K562 (cell line): ENCODE data around the gene CRYGB. TPM values are rescaled to one million over a fixed set of nuclear protein-coding genes. Genes with fewer than 3 reads are reported as not detected.

Experiments used
- ATAC-seq: fragments of 200-7000 bp; cut with Tn5 transposase; 3 replicates; pipeline ENCODE4 v1.9.1; 2020; ENCODE audit warnings: moderate library complexity
- BruUV-seq: library from RNA; stranded (reverse); fragments of 400-500 nt; replicated peaks from 2 replicates; lab custom pipeline; 2021; lab: Mats Ljungman, UMichigan
- CTCF ChIA-PET: fragments of 300-600 bp; formaldehyde crosslinking; extraction: SDS; loops from one replicate; lab custom pipeline; 2021; ENCODE audit warnings: low intra/inter-chr PET ratio; lab: Yijun Ruan, JAX
- POLR2A ChIA-PET: fragments of 300-600, 350-650 bp; sonication (Branson Sonifier 250); formaldehyde crosslinking; extraction: SDS; loops from one replicate; lab custom pipeline; 2021; ENCODE audit warnings: antibody characterized with exemption, inconsistent platforms; lab: Yijun Ruan, JAX
- DNase-seq, 4 experiments: peaks; one replicate each; pipeline versions ENCODE4 v3.0.0 to v3.0.0-alpha.2; 2011 to 2018; ENCODE audit warnings: low spot score in 3 of 4, mixed read lengths in 3 of 4; ENCODE audit errors: extremely low read depth in 1 of 4
- FAIRE-seq: peaks from 2 replicates; lab custom pipeline; 2011; peaks lifted over from hg19 to GRCh38; lab: Jason Lieb, UNC
- H2AFZ ChIP-seq: 2 replicates; pipeline ENCODE4 v1.6.0; 2011; ENCODE audit warnings: low read depth, low read length, control low read depth, inconsistent platforms
- H3K27ac ChIP-seq: fragments of 200-600 bp; 3 replicates; pipeline ENCODE4 v1.8.0; 2011; ENCODE audit warnings: low read depth, mild to moderate bottlenecking, control low read depth, inconsistent platforms, low read length, moderate library complexity, mixed read lengths; ENCODE audit errors: extremely low read depth
- H3K27me3 ChIP-seq, 2 experiments: fragments of 300-600 bp in 1 of 2; 2 replicates in 1 of 2; 3 replicates in 1 of 2; pipeline versions ENCODE4 v1.6.0 to v1.8.0; 2011; ENCODE audit warnings: inconsistent platforms in 2 of 2, low read length in 2 of 2, mild to moderate bottlenecking in 1 of 2, mixed read lengths in 1 of 2, moderate library complexity in 1 of 2; ENCODE audit not compliant: control insufficient read depth in 2 of 2, insufficient read depth in 2 of 2
- H3K36me3 ChIP-seq: fragments of 300-600 bp; 3 replicates; pipeline ENCODE4 v1.8.0; 2011; ENCODE audit warnings: mild to moderate bottlenecking, low read length, inconsistent platforms; ENCODE audit not compliant: control insufficient read depth, insufficient read depth
- H3K4me1 ChIP-seq, 2 experiments: fragments of 200-600 bp in 1 of 2; replicated peaks in 1 of 2; 2 replicates in 1 of 2; 3 replicates in 1 of 2; pipeline versions ENCODE4 v1.5.1 to v1.8.0; 2011; ENCODE audit warnings: inconsistent platforms in 2 of 2, low read length in 2 of 2, mild to moderate bottlenecking in 1 of 2, mixed read lengths in 1 of 2, moderate library complexity in 1 of 2; ENCODE audit not compliant: control insufficient read depth in 2 of 2, insufficient read depth in 2 of 2
- H3K4me2 ChIP-seq: 2 replicates; pipeline ENCODE4 v1.6.1; 2011; ENCODE audit warnings: low read length, control low read depth, inconsistent platforms, mixed read lengths; ENCODE audit not compliant: insufficient read depth
- H3K4me3 ChIP-seq: fragments of 200-600 bp; sonication (generic), shearing (Covaris generic); 2 replicates; pipeline ENCODE4 v1.5.1; 2016; ENCODE audit warnings: control low read depth, inconsistent platforms
- H3K79me2 ChIP-seq: fragments of 200-600 bp; 3 replicates; pipeline ENCODE4 v1.8.0; 2011; ENCODE audit warnings: low read length, inconsistent platforms; ENCODE audit not compliant: control insufficient read depth, insufficient read depth
- H3K9ac ChIP-seq, 2 experiments: 2 replicates each; pipeline versions ENCODE4 v1.6.0 to v1.6.1; 2011; ENCODE audit warnings: low read depth in 2 of 2, low read length in 2 of 2, control low read depth in 1 of 2, inconsistent platforms in 1 of 2, mild to moderate bottlenecking in 1 of 2, mixed read lengths in 1 of 2; ENCODE audit not compliant: insufficient read depth in 1 of 2
- H3K9me1 ChIP-seq: one replicate; pipeline ENCODE4 v1.6.0; 2011; ENCODE audit warnings: inconsistent platforms, mild to moderate bottlenecking, low read length, moderate library complexity; ENCODE audit not compliant: control insufficient read depth, insufficient read depth
- H3K9me3 ChIP-seq: replicated peaks from 2 replicates; pipeline ENCODE4 v1.5.1; 2011; ENCODE audit warnings: low read depth, low read length, inconsistent platforms; ENCODE audit not compliant: control insufficient read depth, insufficient read depth
- H4K20me1 ChIP-seq: replicated peaks from 2 replicates; pipeline ENCODE4 v1.6.1; 2011; ENCODE audit warnings: low read length, inconsistent platforms, mixed read lengths; ENCODE audit not compliant: control insufficient read depth, insufficient read depth
- BRD9 ChIP-seq: fragments of 450-650 bp; IDR thresholded peaks from 2 replicates; pipeline ENCODE4 v1.6.1; 2018; ENCODE audit warnings: low read depth; ENCODE audit not compliant: partially characterized antibody
- CBFA2T3 ChIP-seq: fragments of 450-650 bp; IDR thresholded peaks from 2 replicates; pipeline ENCODE4 v1.6.1; 2017
- CBX3 ChIP-seq, 2 experiments: IDR thresholded peaks; 1 replicate in 1 of 2; 2 replicates in 1 of 2; pipeline ENCODE4 v1.6.1; 2012; ENCODE audit warnings: inconsistent platforms in 2 of 2, low read length in 2 of 2, borderline replicate concordance in 1 of 2, control low read depth in 1 of 2
- CUX1 ChIP-seq: fragments of 200-800 bp; sonication (Bioruptor generic); IDR thresholded peaks from 2 replicates; pipeline ENCODE4 v1.6.1; 2016; ENCODE audit warnings: missing genetic modification characterization, missing compliant biosample characterization
- ELF2 ChIP-seq: fragments of 250-450 bp; sonication (Bioruptor Pico); IDR thresholded peaks from 2 replicates; pipeline ENCODE4 v1.5.0; 2021; ENCODE audit warnings: mild to moderate bottlenecking
- EZH2 ChIP-seq: IDR thresholded peaks from 2 replicates; pipeline ENCODE4 v1.6.1; 2012; ENCODE audit warnings: low read depth, mild to moderate bottlenecking, inconsistent platforms, low read length, borderline replicate concordance
- GABPA ChIP-seq: fragments of 200-800 bp; sonication (Bioruptor generic); conservative IDR thresholded peaks from 2 replicates; pipeline ENCODE4 v1.6.1; 2016; ENCODE audit warnings: low read depth, missing genetic modification characterization, missing compliant biosample characterization
- HES1 ChIP-seq: fragments of 450-650 bp; IDR thresholded peaks from 2 replicates; pipeline ENCODE4 v1.6.1; 2016; ENCODE audit warnings: low read depth, mild to moderate bottlenecking, moderate library complexity
- LEF1 ChIP-seq: fragments of 450-650 bp; IDR thresholded peaks from 2 replicates; pipeline ENCODE4 v1.6.1; 2016; ENCODE audit warnings: mild to moderate bottlenecking
- NFIC ChIP-seq: fragments of 450-650 bp; IDR thresholded peaks from 2 replicates; pipeline ENCODE4 v1.6.1; 2017; ENCODE audit warnings: mild to moderate bottlenecking, inconsistent platforms
- NFIX ChIP-seq: fragments of 250-450 bp; sonication (Bioruptor Pico); IDR thresholded peaks from 2 replicates; pipeline ENCODE4 v1.4.0; 2020; ENCODE audit warnings: low read depth, mild to moderate bottlenecking, moderate library complexity
- SMAD3 ChIP-seq: fragments of 450-650 bp; formaldehyde crosslinking; conservative IDR thresholded peaks from 2 replicates; pipeline ENCODE4 v1.4.0; 2020; ENCODE audit warnings: mild to moderate bottlenecking
- TAF15 ChIP-seq: fragments of 200-400 bp; formaldehyde crosslinking; IDR thresholded peaks from 2 replicates; pipeline ENCODE4 v1.6.1; 2017; ENCODE audit warnings: mild to moderate bottlenecking, low read depth, low read length, moderate library complexity
- THRA ChIP-seq: fragments of 450-650 bp; IDR thresholded peaks from 2 replicates; pipeline ENCODE4 v1.6.1; 2017; ENCODE audit warnings: mild to moderate bottlenecking, moderate library complexity
- XRCC5 ChIP-seq: fragments of 200-400 bp; formaldehyde crosslinking; IDR thresholded peaks from 2 replicates; pipeline ENCODE4 v1.6.1; 2017; ENCODE audit warnings: low read depth, mild to moderate bottlenecking, low read length
- ZFP30 ChIP-seq: fragments of 250-450 bp; sonication (Bioruptor Pico); IDR thresholded peaks from 2 replicates; pipeline ENCODE4 v1.8.0; 2022; ENCODE audit warnings: moderate library complexity, mild to moderate bottlenecking, inconsistent platforms, borderline replicate concordance
- ZKSCAN3 ChIP-seq: fragments of 250-450 bp; sonication (Bioruptor Pico); IDR thresholded peaks from 2 replicates; pipeline ENCODE4 v1.4.0; 2020
- WGBS: fragments of 100-300 bp; shearing (Covaris generic); methylation state at CpG from one replicate; pipeline ENCODE4 v1.1.6; 2016; ENCODE audit warnings: low coverage, mixed read lengths; ENCODE audit not compliant: insufficient coverage; ENCODE audit errors: missing lambda C conversion rate; 5-methylcytosine and 5-hydroxymethylcytosine counted together
- in situ Hi-C: fragments of 300-500 bp; cut with MboI; formaldehyde crosslinking; loops from 4 replicates; pipeline ENCODE4 v1.15.0; 2018; ENCODE audit warnings: inconsistent platforms, mixed read lengths
- intact Hi-C: fragments of 100-400 bp; cut with micrococcal nuclease; formaldehyde crosslinking; loops from 2 replicates; pipeline ENCODE4 v1.14.2; 2022
- polyA plus RNA-seq, 8 experiments: library from polyadenylated mRNA; depleted of rRNA in 4 of 8; stranded (reverse) in 5 of 8; unstranded in 3 of 8; fragments of >200 nt; fragmentation: Nextera tagmentation in 2 of 8; fragmentation: Illumina TruSeq in 1 of 8; extraction: Ambion mirVana in 2 of 8; extraction: Trizol in 1 of 8; gene quantifications; 2 replicates each; pipeline versions ENCODE4 v1.2.1 to v1.2.3, GENCODE V29; 2011 to 2014; ENCODE audit warnings: inconsistent platforms in 1 of 8, missing spikeins in 1 of 8
- total RNA-seq, 7 experiments: library from RNA; depleted of rRNA in 6 of 7; stranded (reverse); fragments of >200 nt in 6 of 7; fragmentation: Illumina TruSeq in 2 of 7; extraction: Trizol in 2 of 7; gene quantifications; 2 replicates each; pipeline versions ENCODE4 v1.2.1 to v1.2.3, GENCODE V29; 2011 to 2021; ENCODE audit warnings: low replicate concordance in 1 of 7

Gene CRYGB
- total and polyA plus RNA-seq, 9 of the 15 experiments (the other 6 are each of a cell fraction or from before 2014, with no cell fraction given), result not detected

DNA sequence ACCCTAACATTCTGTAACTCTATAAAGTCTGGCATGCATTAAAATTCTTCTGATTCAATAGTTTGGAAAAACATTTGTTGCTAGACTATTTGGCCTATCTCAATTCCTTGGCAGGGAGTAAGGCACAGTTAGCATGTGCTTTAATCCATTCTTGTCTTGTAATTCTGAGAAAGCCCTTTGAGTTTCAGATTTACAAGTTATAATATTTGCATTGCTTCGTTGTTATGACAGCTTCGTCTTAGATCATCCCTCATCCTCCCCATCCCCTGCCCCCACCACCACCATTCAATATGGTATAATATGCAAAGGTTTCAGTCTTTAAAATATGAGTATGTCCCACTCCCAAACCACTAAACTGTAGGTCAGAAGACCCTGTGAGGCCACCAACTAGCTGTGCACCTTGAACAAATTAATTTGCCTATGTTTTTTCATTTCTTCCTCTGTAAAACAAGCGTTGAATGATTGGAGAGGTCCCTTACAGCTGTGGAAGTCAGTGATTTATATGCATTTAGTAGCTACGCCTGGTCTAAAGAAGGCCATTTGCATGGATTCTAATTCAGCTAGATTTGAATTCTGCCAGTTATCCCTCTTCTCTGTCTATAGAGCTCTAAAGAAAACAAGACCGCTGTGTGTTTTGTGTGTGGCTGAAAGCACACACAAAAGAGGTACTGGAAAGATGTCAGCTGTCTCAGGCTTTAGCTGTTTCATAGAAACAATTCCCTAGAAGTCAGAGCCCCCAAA lies 43.3 kb upstream of the CRYGB start:
- Histone ChIP-seq H3K9ac (no peak overlapping the region), H3K9me3 (no peaks in the 10 kb centered on the region), H3K4me2 (no peak overlapping the region), H3K27me3 (no peaks in the 10 kb centered on the region), H3K9me1 (no peaks in the 10 kb centered on the region), H3K27ac (no peak overlapping the region), H3K4me3 (no peak overlapping the region), H3K36me3 (no peaks in the 10 kb centered on the region), H3K79me2 (no peaks in the 10 kb centered on the region), H4K20me1 (no peaks in the 10 kb centered on the region), H2AFZ (no peak overlapping the region), H3K4me1 (no peaks in the 10 kb centered on the region)
- BruUV-seq, result no TSS peak
- no peak for ATAC-seq
- CTCF ChIA-PET, result no interaction called here
- intact Hi-C loops, result no loop called here
- no peak for DNase-seq
- in situ Hi-C loops, result no loop called here
- no peak for FAIRE-seq
- POLR2A ChIA-PET, result no interaction called here
- WGBS, result 22% methylated on average over 5 of the region's 5 CpGs
- TF ChIP-seq BRD9, result no peak
- no peak for TF ChIP-seq NFIX (CRISPR knock-in tag)
- TF ChIP-seq EZH2, result no peak
- no peak for TF ChIP-seq GABPA
- TF ChIP-seq LEF1, result no peak
- TF ChIP-seq SMAD3 (CRISPR knock-in tag), result no peak
- TF ChIP-seq HES1, result no peak
- TF ChIP-seq ZKSCAN3 (CRISPR knock-in tag), result no peak
- no peak for TF ChIP-seq ELF2 (CRISPR knock-in tag)
- no peak for TF ChIP-seq TAF15
- no peak for TF ChIP-seq CBX3 (IDR thresholded peaks at IDR 0.05; ENCODE audit: borderline replicate concordance in 1 of 2, low read length in 2 of 2)
- no peak for TF ChIP-seq CBFA2T3
- no peak for TF ChIP-seq CUX1
- no peak for TF ChIP-seq ZFP30 (CRISPR knock-in tag)
- no peak for TF ChIP-seq XRCC5
- no peak for TF ChIP-seq NFIC
- TF ChIP-seq THRA, result no peak
